K562 (cell line): ENCODE measurements around the gene SEMA6B. TPM values are rescaled to one million over a fixed set of nuclear protein-coding genes. Genes with fewer than 3 reads are reported as not detected.

Source experiments
- ATAC-seq: fragments of 200-7000 bp; cut with Tn5 transposase; 3 replicates; pipeline ENCODE4 v1.9.1; 2020; ENCODE audit warnings: moderate library complexity
- BruUV-seq: library from RNA; stranded (reverse); fragments of 400-500 nt; replicated peaks from 2 replicates; lab custom pipeline; 2021; lab: Mats Ljungman, UMichigan
- CTCF ChIA-PET: fragments of 300-600 bp; formaldehyde crosslinking; extraction: SDS; loops from one replicate; lab custom pipeline; 2021; ENCODE audit warnings: low intra/inter-chr PET ratio; lab: Yijun Ruan, JAX
- POLR2A ChIA-PET: fragments of 300-600, 350-650 bp; sonication (Branson Sonifier 250); formaldehyde crosslinking; extraction: SDS; loops from one replicate; lab custom pipeline; 2021; ENCODE audit warnings: antibody characterized with exemption, inconsistent platforms; lab: Yijun Ruan, JAX
- DNase-seq, 4 experiments: peaks; one replicate each; pipeline versions ENCODE4 v3.0.0 to v3.0.0-alpha.2; 2011 to 2018; ENCODE audit warnings: low spot score in 3 of 4, mixed read lengths in 3 of 4; ENCODE audit errors: extremely low read depth in 1 of 4
- FAIRE-seq: peaks from 2 replicates; lab custom pipeline; 2011; peaks lifted over from hg19 to GRCh38; lab: Jason Lieb, UNC
- H2AFZ ChIP-seq: 2 replicates; pipeline ENCODE4 v1.6.0; 2011; ENCODE audit warnings: low read depth, low read length, control low read depth, inconsistent platforms
- H3K27ac ChIP-seq: fragments of 200-600 bp; 3 replicates; pipeline ENCODE4 v1.8.0; 2011; ENCODE audit warnings: low read depth, mild to moderate bottlenecking, control low read depth, inconsistent platforms, low read length, moderate library complexity, mixed read lengths; ENCODE audit errors: extremely low read depth
- H3K27me3 ChIP-seq, 2 experiments: fragments of 300-600 bp in 1 of 2; 2 replicates in 1 of 2; 3 replicates in 1 of 2; pipeline versions ENCODE4 v1.6.0 to v1.8.0; 2011; ENCODE audit warnings: inconsistent platforms in 2 of 2, low read length in 2 of 2, mild to moderate bottlenecking in 1 of 2, mixed read lengths in 1 of 2, moderate library complexity in 1 of 2; ENCODE audit not compliant: control insufficient read depth in 2 of 2, insufficient read depth in 2 of 2
- H3K36me3 ChIP-seq: fragments of 300-600 bp; 3 replicates; pipeline ENCODE4 v1.8.0; 2011; ENCODE audit warnings: mild to moderate bottlenecking, low read length, inconsistent platforms; ENCODE audit not compliant: control insufficient read depth, insufficient read depth
- H3K4me1 ChIP-seq, 2 experiments: fragments of 200-600 bp in 1 of 2; replicated peaks in 1 of 2; 2 replicates in 1 of 2; 3 replicates in 1 of 2; pipeline versions ENCODE4 v1.5.1 to v1.8.0; 2011; ENCODE audit warnings: inconsistent platforms in 2 of 2, low read length in 2 of 2, mild to moderate bottlenecking in 1 of 2, mixed read lengths in 1 of 2, moderate library complexity in 1 of 2; ENCODE audit not compliant: control insufficient read depth in 2 of 2, insufficient read depth in 2 of 2
- H3K4me2 ChIP-seq: 2 replicates; pipeline ENCODE4 v1.6.1; 2011; ENCODE audit warnings: low read length, control low read depth, inconsistent platforms, mixed read lengths; ENCODE audit not compliant: insufficient read depth
- H3K4me3 ChIP-seq: fragments of 200-600 bp; sonication (generic), shearing (Covaris generic); 2 replicates; pipeline ENCODE4 v1.5.1; 2016; ENCODE audit warnings: control low read depth, inconsistent platforms
- H3K79me2 ChIP-seq: fragments of 200-600 bp; 3 replicates; pipeline ENCODE4 v1.8.0; 2011; ENCODE audit warnings: low read length, inconsistent platforms; ENCODE audit not compliant: control insufficient read depth, insufficient read depth
- H3K9ac ChIP-seq, 2 experiments: 2 replicates each; pipeline versions ENCODE4 v1.6.0 to v1.6.1; 2011; ENCODE audit warnings: low read depth in 2 of 2, low read length in 2 of 2, control low read depth in 1 of 2, inconsistent platforms in 1 of 2, mild to moderate bottlenecking in 1 of 2, mixed read lengths in 1 of 2; ENCODE audit not compliant: insufficient read depth in 1 of 2
- H3K9me1 ChIP-seq: one replicate; pipeline ENCODE4 v1.6.0; 2011; ENCODE audit warnings: inconsistent platforms, mild to moderate bottlenecking, low read length, moderate library complexity; ENCODE audit not compliant: control insufficient read depth, insufficient read depth
- H3K9me3 ChIP-seq: replicated peaks from 2 replicates; pipeline ENCODE4 v1.5.1; 2011; ENCODE audit warnings: low read depth, low read length, inconsistent platforms; ENCODE audit not compliant: control insufficient read depth, insufficient read depth
- H4K20me1 ChIP-seq: replicated peaks from 2 replicates; pipeline ENCODE4 v1.6.1; 2011; ENCODE audit warnings: low read length, inconsistent platforms, mixed read lengths; ENCODE audit not compliant: control insufficient read depth, insufficient read depth
- BCOR ChIP-seq: fragments of 450-650 bp; IDR thresholded peaks from 2 replicates; pipeline ENCODE4 v1.6.1; 2016
- CBX1 ChIP-seq: sonication (generic); IDR thresholded peaks from 2 replicates; pipeline ENCODE4 v1.6.1; 2016; ENCODE audit warnings: antibody characterized with exemption, low read depth, mild to moderate bottlenecking
- DIDO1 ChIP-seq: fragments of 450-650 bp; IDR thresholded peaks from 2 replicates; pipeline ENCODE4 v1.6.1; 2016; ENCODE audit warnings: low read depth, missing biosample characterization, missing genetic modification characterization
- KDM1A ChIP-seq, 2 experiments: fragments of 450-650 bp; IDR thresholded peaks; 2 replicates each; pipeline ENCODE4 v1.6.1; 2016; ENCODE audit warnings: mild to moderate bottlenecking in 2 of 2
- PTBP1 ChIP-seq: fragments of 200-400 bp; formaldehyde crosslinking; IDR thresholded peaks from 2 replicates; pipeline ENCODE4 v1.6.1; 2017; ENCODE audit warnings: low read depth, low read length
- RB1 ChIP-seq: fragments of 450-650 bp; IDR thresholded peaks from 2 replicates; pipeline ENCODE4 v1.6.1; 2017; ENCODE audit warnings: low read depth, mild to moderate bottlenecking
- RBM17 ChIP-seq: fragments of 200-400 bp; formaldehyde crosslinking; IDR thresholded peaks from 2 replicates; pipeline ENCODE4 v1.6.1; 2017; ENCODE audit warnings: low read depth, mild to moderate bottlenecking, low read length, borderline replicate concordance
- RBM25 ChIP-seq: fragments of 200-400 bp; formaldehyde crosslinking; IDR thresholded peaks from 2 replicates; pipeline ENCODE4 v1.6.1; 2018; ENCODE audit warnings: low read length, low read depth, moderate library complexity; ENCODE audit not compliant: severe bottlenecking
- SLC30A9 ChIP-seq: fragments of 250-450 bp; sonication (Bioruptor Pico); IDR thresholded peaks from 2 replicates; pipeline ENCODE4 v1.8.0; 2022; ENCODE audit warnings: mild to moderate bottlenecking, moderate library complexity
- SMARCA5 ChIP-seq: fragments of 450-650 bp; IDR thresholded peaks from 2 replicates; pipeline ENCODE4 v1.6.1; 2016
- SOX6 ChIP-seq: fragments of 450-650 bp; IDR thresholded peaks from 2 replicates; pipeline ENCODE4 v1.6.1; 2014; ENCODE audit warnings: mild to moderate bottlenecking
- SP2 ChIP-seq: IDR thresholded peaks from 2 replicates; pipeline ENCODE4 v1.6.1; 2011; ENCODE audit warnings: mild to moderate bottlenecking, low read depth, low read length, moderate library complexity; ENCODE audit not compliant: poor library complexity, severe bottlenecking; ENCODE audit errors: extremely low read depth
- ZNF316 ChIP-seq: fragments of 450-650 bp; IDR thresholded peaks from 2 replicates; pipeline ENCODE4 v1.6.1; 2016
- ZNF436 ChIP-seq: fragments of 250-450, 450-650 bp; sonication (Bioruptor Pico); formaldehyde crosslinking; IDR thresholded peaks from 2 replicates; pipeline ENCODE4 v1.7.0; 2020; ENCODE audit warnings: mild to moderate bottlenecking
- ZNF699 ChIP-seq: fragments of 250-450 bp; sonication (Bioruptor Pico); IDR thresholded peaks from 2 replicates; pipeline ENCODE4 v1.8.0; 2021; ENCODE audit warnings: mild to moderate bottlenecking, moderate library complexity; ENCODE audit not compliant: insufficient replicate concordance
- WGBS: fragments of 100-300 bp; shearing (Covaris generic); methylation state at CpG from one replicate; pipeline ENCODE4 v1.1.6; 2016; ENCODE audit warnings: low coverage, mixed read lengths; ENCODE audit not compliant: insufficient coverage; ENCODE audit errors: missing lambda C conversion rate; 5-methylcytosine and 5-hydroxymethylcytosine counted together
- in situ Hi-C: fragments of 300-500 bp; cut with MboI; formaldehyde crosslinking; loops from 4 replicates; pipeline ENCODE4 v1.15.0; 2018; ENCODE audit warnings: inconsistent platforms, mixed read lengths
- intact Hi-C: fragments of 100-400 bp; cut with micrococcal nuclease; formaldehyde crosslinking; loops from 2 replicates; pipeline ENCODE4 v1.14.2; 2022
- polyA plus RNA-seq, 8 experiments: library from polyadenylated mRNA; depleted of rRNA in 4 of 8; stranded (reverse) in 5 of 8; unstranded in 3 of 8; fragments of >200 nt; fragmentation: Nextera tagmentation in 2 of 8; fragmentation: Illumina TruSeq in 1 of 8; extraction: Ambion mirVana in 2 of 8; extraction: Trizol in 1 of 8; gene quantifications; 2 replicates each; pipeline versions ENCODE4 v1.2.1 to v1.2.3, GENCODE V29; 2011 to 2014; ENCODE audit warnings: inconsistent platforms in 1 of 8, missing spikeins in 1 of 8
- total RNA-seq, 7 experiments: library from RNA; depleted of rRNA in 6 of 7; stranded (reverse); fragments of >200 nt in 6 of 7; fragmentation: Illumina TruSeq in 2 of 7; extraction: Trizol in 2 of 7; gene quantifications; 2 replicates each; pipeline versions ENCODE4 v1.2.1 to v1.2.3, GENCODE V29; 2011 to 2021; ENCODE audit warnings: low replicate concordance in 1 of 7
- TF ChIP-seq, protein P1 (sequence below): fragments of 450-650 bp; IDR thresholded peaks from 2 replicates; pipeline ENCODE4 v1.7.1; 2018; ENCODE audit warnings: mild to moderate bottlenecking, low read depth; ENCODE audit not compliant: partially characterized antibody
- TF ChIP-seq, protein P2 (sequence below): fragments of 200-800 bp; sonication (Bioruptor generic); IDR thresholded peaks from 2 replicates; pipeline ENCODE4 v1.6.1; 2017; ENCODE audit warnings: missing genetic modification characterization, missing compliant biosample characterization

Gene SEMA6B
- total and polyA plus RNA-seq, 9 of the 15 experiments (the other 6 are each of a cell fraction or from before 2014, with no cell fraction given): 0.65 to 4.6 (median 2.5) TPM; not detected in 2

DNA sequence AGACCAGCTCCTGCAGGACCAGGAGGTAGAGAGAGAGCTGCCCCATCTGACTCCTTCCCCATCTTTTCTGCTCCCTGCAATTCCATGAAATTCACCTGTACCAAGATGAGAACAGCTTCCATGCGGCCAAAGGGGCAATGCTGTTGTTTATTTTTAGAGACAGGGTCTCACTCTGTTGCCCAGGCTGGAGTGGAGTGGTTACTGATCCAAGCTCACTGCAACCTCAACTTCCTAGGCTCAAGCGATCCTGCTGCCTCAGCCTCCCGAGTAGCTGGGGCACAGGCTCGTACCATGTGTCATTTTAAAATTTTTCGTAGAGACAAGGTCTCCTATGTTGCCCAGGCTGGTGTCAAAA is 37.6 kb downstream of the SEMA6B start (continued):
- TF ChIP-seq, protein P1, sequence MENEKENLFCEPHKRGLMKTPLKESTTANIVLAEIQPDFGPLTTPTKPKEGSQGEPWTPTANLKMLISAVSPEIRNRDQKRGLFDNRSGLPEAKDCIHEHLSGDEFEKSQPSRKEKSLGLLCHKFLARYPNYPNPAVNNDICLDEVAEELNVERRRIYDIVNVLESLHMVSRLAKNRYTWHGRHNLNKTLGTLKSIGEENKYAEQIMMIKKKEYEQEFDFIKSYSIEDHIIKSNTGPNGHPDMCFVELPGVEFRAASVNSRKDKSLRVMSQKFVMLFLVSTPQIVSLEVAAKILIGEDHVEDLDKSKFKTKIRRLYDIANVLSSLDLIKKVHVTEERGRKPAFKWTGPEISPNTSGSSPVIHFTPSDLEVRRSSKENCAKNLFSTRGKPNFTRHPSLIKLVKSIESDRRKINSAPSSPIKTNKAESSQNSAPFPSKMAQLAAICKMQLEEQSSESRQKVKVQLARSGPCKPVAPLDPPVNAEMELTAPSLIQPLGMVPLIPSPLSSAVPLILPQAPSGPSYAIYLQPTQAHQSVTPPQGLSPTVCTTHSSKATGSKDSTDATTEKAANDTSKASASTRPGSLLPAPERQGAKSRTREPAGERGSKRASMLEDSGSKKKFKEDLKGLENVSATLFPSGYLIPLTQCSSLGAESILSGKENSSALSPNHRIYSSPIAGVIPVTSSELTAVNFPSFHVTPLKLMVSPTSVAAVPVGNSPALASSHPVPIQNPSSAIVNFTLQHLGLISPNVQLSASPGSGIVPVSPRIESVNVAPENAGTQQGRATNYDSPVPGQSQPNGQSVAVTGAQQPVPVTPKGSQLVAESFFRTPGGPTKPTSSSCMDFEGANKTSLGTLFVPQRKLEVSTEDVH: no peak
- TF ChIP-seq RBM17 (no peak), RB1 (no peak)

GRCh38 chr19:4521170-4521887 is 38.2 kb downstream of the SEMA6B start:
- POLR2A ChIA-PET: interaction anchor here (0.9 kb wide), 1 partner anchor 18 kb away, joined by 3 read pairs; no protein-coding TSS in a partner anchor
- TF ChIP-seq SP2 (no peak), RBM25 (peak; percentile 47), SMARCA5 (peak; percentile 73), ZNF436 (CRISPR knock-in tag) (peak; percentile 69; the same call in 1 of the 2 replicates), BCOR (peak; percentile 73), PTBP1 (peak; percentile 72; the same call in 1 of the 2 replicates), SOX6 (no peak), CBX1 (0 out of 2 replicates have a peak, but pooled peaks have one; percentile 26), KDM1A (IDR thresholded peaks at IDR 0.05) (peak in 1 of 2 experiments; percentile 40; a peak in 1 of 4 replicates), ZNF316 (no peak), DIDO1 (tag) (no peak), SLC30A9 (CRISPR knock-in tag) (no peak), ZNF699 (CRISPR knock-in tag) (no peak)
- TF ChIP-seq, protein P2, sequence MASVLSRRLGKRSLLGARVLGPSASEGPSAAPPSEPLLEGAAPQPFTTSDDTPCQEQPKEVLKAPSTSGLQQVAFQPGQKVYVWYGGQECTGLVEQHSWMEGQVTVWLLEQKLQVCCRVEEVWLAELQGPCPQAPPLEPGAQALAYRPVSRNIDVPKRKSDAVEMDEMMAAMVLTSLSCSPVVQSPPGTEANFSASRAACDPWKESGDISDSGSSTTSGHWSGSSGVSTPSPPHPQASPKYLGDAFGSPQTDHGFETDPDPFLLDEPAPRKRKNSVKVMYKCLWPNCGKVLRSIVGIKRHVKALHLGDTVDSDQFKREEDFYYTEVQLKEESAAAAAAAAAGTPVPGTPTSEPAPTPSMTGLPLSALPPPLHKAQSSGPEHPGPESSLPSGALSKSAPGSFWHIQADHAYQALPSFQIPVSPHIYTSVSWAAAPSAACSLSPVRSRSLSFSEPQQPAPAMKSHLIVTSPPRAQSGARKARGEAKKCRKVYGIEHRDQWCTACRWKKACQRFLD (CRISPR knock-in tag): no peak

More at GRCh38 chr19:4521170-4521887, 38.2 kb downstream of the SEMA6B start:
- Histone ChIP-seq H4K20me1 (0 out of 2 replicates have a peak, but pooled peaks cover 3% of the 10 kb centered on the region), H3K4me1 (peaks cover 0 to 46% of the 10 kb centered on the region in 2 experiments; a peak in 2 of 5 replicates), H3K27me3 (peaks cover 3 to 4% of the 10 kb centered on the region in 2 experiments; a peak in 3 of 5 replicates), H3K9ac (peak overlapping the region in 1 of 2 experiments; percentile 64; a peak in 2 of 4 replicates), H3K27ac (no peak overlapping the region), H3K36me3 (no peaks in the 10 kb centered on the region), H3K79me2 (no peaks in the 10 kb centered on the region), H3K9me1 (no peaks in the 10 kb centered on the region), H3K4me3 (no peak overlapping the region), H2AFZ (no peak overlapping the region), H3K4me2 (no peak overlapping the region), H3K9me3 (no peaks in the 10 kb centered on the region)
- BruUV-seq: no TSS peak
- no peak for ATAC-seq
- intact Hi-C loops (no loop called here), in situ Hi-C loops (no loop called here)
- CTCF ChIA-PET: interaction anchor here (0.7 to 2.1 kb wide), 2 partner anchors 115 kb away, joined by 3 to 9 read pairs; no protein-coding TSS in a partner anchor
- FAIRE-seq: no peak
- WGBS: 18% methylated on average over 11 of the region's 11 CpGs
- no peak for DNase-seq
